Kidney epithelial cell (primary cell): ENCODE results near the gene RBFOX2. TPM values are rescaled to one million over a fixed set of nuclear protein-coding genes. Genes with fewer than 3 reads are reported as not detected.

Experiments used
- DNase-seq: peaks from one replicate; pipeline ENCODE4 v3.0.0-alpha.2; 2010; ENCODE audit warnings: low read depth
- H3K27me3 ChIP-seq: 2 replicates; pipeline ENCODE4 v1.6.0; 2011; ENCODE audit warnings: low read length; ENCODE audit not compliant: control insufficient read depth, insufficient read depth
- H3K36me3 ChIP-seq: 2 replicates; pipeline ENCODE4 v1.5.1; 2011; ENCODE audit warnings: low read length; ENCODE audit not compliant: control insufficient read depth, insufficient read depth
- H3K4me3 ChIP-seq: 2 replicates; pipeline ENCODE4 v1.5.1; 2011; ENCODE audit warnings: low read depth, mild to moderate bottlenecking, control low read depth, low read length
- total RNA-seq: library from RNA; depleted of rRNA; stranded (reverse); fragments of >200 nt; gene quantifications from 2 replicates; pipeline ENCODE4 v1.2.3, GENCODE V29; 2015
- TF ChIP-seq, protein P1 (sequence below): IDR thresholded peaks from 2 replicates; pipeline ENCODE4 v1.5.1; 2011; ENCODE audit warnings: mild to moderate bottlenecking, moderate library complexity, low read length, control low read depth, inconsistent platforms; ENCODE audit not compliant: insufficient read depth, poor library complexity, severe bottlenecking

The RBFOX2 gene
- total RNA-seq, 1 donor from 2014 or later, result 75.1 TPM

GRCh38 chr22:35824256-35824655 lies 204.4 kb downstream of the RBFOX2 start:
- Histone ChIP-seq H3K4me3 (no peak overlapping the region), H3K36me3 (no peaks in the 10 kb centered on the region), H3K27me3 (no peaks in the 10 kb centered on the region)
- TF ChIP-seq, protein P1, sequence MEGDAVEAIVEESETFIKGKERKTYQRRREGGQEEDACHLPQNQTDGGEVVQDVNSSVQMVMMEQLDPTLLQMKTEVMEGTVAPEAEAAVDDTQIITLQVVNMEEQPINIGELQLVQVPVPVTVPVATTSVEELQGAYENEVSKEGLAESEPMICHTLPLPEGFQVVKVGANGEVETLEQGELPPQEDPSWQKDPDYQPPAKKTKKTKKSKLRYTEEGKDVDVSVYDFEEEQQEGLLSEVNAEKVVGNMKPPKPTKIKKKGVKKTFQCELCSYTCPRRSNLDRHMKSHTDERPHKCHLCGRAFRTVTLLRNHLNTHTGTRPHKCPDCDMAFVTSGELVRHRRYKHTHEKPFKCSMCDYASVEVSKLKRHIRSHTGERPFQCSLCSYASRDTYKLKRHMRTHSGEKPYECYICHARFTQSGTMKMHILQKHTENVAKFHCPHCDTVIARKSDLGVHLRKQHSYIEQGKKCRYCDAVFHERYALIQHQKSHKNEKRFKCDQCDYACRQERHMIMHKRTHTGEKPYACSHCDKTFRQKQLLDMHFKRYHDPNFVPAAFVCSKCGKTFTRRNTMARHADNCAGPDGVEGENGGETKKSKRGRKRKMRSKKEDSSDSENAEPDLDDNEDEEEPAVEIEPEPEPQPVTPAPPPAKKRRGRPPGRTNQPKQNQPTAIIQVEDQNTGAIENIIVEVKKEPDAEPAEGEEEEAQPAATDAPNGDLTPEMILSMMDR, result no peak
- DNase-seq, result no peak

- Histone ChIP-seq H3K4me3 (no peak overlapping the region), H3K27me3 (no peaks in the 10 kb centered on the region), H3K36me3 (no peaks in the 10 kb centered on the region)
- TF ChIP-seq, protein P1, result no peak
- DNase-seq, result no peak
Observed at GRCh38 chr22:35821654-35822053, 207.0 kb downstream of the RBFOX2 start.

GRCh38 chr22:35819421-35819820 lies 209.2 kb downstream of the RBFOX2 start:
- no peaks in the 10 kb centered on the region for H3K36me3 ChIP-seq
- no peak overlapping the region for H3K4me3 ChIP-seq
- TF ChIP-seq, protein P1, result no peak
- no peaks in the 10 kb centered on the region for H3K27me3 ChIP-seq
- DNase-seq, result no peak

DNA sequence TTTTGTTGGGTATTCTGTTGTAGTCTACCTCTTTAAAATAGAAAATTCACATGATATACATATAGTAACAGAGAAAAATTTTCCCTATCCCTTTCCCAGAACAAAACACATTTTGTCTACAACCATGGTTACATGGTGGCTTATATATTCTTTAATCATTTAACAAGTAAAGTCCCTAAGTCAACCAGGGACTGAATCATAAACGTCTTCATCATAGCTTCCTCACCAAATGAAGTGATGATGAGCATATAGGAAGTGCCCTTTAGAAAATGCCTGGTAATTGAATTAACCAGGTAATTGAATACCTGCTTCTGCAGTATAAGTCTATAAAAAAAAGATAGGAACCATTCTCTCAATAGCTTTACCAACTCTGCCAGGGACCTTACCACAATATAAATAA lies 209.7 kb downstream of the RBFOX2 start:
- TF ChIP-seq, protein P1, result no peak
- DNase-seq, result no peak
- Histone ChIP-seq H3K4me3 (no peak overlapping the region), H3K36me3 (no peaks in the 10 kb centered on the region), H3K27me3 (no peaks in the 10 kb centered on the region)

GRCh38 chr22:35812600-35812999 lies 216.0 kb downstream of the RBFOX2 start:
- no peak for DNase-seq
- TF ChIP-seq, protein P1, result no peak
- no peaks in the 10 kb centered on the region for H3K27me3 ChIP-seq
- H3K36me3 ChIP-seq, result no peaks in the 10 kb centered on the region
- no peak overlapping the region for H3K4me3 ChIP-seq

- Histone ChIP-seq H3K27me3 (no peaks in the 10 kb centered on the region), H3K36me3 (no peaks in the 10 kb centered on the region), H3K4me3 (no peak overlapping the region)
- DNase-seq, result no peak
- TF ChIP-seq, protein P1, result no peak
Observed at GRCh38 chr22:35811670-35812069, 217.0 kb downstream of the RBFOX2 start.
